Dendritic cell treated with granulocyte-macrophage colony-stimulating factor and Interleukin-4, amounts not matched to agents 40 ng/mL and 50 ng/mL, for 4 days (primary cell): ENCODE data around the gene FGFRL1.

Experiments used
- H3K27ac Mint-ChIP-seq: one replicate; pipeline ENCODE4 v1.8.0; 2022; ENCODE audit warnings: mild to moderate bottlenecking, mixed read lengths
- H3K27me3 Mint-ChIP-seq: one replicate; pipeline ENCODE4 v1.8.0; 2022; ENCODE audit warnings: mild to moderate bottlenecking, mixed read lengths
- H3K36me3 Mint-ChIP-seq: one replicate; pipeline ENCODE4 v1.8.0; 2022; ENCODE audit warnings: low read depth, mixed read lengths
- H3K4me1 Mint-ChIP-seq: one replicate; pipeline ENCODE4 v1.8.0; 2022; ENCODE audit warnings: low read depth, mixed read lengths
- H3K4me3 Mint-ChIP-seq: one replicate; pipeline ENCODE4 v1.8.0; 2022; ENCODE audit warnings: mild to moderate bottlenecking, moderate library complexity, mixed read lengths
- H3K9me3 Mint-ChIP-seq: one replicate; pipeline ENCODE4 v1.8.0; 2022; ENCODE audit warnings: mixed read lengths
- intact Hi-C: fragments of 100-400 bp; cut with micrococcal nuclease; formaldehyde crosslinking; loops from one replicate; pipeline ENCODE4 v1.15.0; 2022

FGFRL1 gene

DNA sequence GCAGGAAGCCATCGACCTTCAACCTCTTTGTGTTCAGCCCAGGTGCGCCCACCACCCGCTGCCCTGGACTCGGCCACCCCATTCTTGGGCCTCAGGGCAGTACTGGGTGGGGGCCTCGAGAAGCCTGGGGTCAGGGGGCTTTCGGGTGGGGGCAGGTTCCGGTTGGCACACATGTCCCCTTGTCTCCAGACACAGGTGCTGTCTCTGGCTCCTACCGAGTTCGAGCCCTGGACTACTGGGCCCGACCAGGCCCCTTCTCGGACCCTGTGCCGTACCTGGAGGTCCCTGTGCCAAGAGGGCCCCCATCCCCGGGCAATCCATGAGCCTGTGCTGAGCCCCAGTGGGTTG is 7.4 kb upstream of the FGFRL1 start:
- Mint-ChIP-seq H3K27ac (no peak overlapping the region), H3K4me1 (peaks cover 20% of the 10 kb centered on the region), H3K9me3 (peaks cover 9% of the 10 kb centered on the region), H3K36me3 (no peaks in the 10 kb centered on the region), H3K27me3 (peaks cover 90% of the 10 kb centered on the region), H3K4me3 (no peak overlapping the region)
- intact Hi-C loops = no loop called here

- intact Hi-C loops = no loop called here
Measured at GRCh38 chr4:1004557-1005485, 6.6 kb upstream of the FGFRL1 start.

DNA sequence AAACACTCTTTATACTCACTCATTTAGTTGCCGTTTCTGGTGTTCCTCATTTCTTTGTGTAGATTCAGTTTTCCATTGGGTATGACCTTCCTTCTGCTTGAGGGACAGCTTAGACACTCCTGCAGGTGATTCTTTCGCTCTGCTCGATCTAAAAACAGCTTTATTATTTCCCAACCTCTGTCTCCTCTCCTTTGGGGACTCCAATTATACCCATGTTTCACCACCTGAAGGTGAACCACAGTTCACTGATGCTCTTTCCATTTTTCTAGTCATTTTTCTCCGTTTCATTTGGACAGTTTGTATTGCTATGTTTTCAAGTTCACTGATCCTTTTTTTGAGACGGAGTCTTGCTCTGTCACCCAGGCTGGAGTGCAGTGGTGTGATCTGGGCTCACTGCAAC is 4.6 kb upstream of the FGFRL1 start:
- Mint-ChIP-seq H3K9me3 (peaks cover 9% of the 10 kb centered on the region), H3K4me3 (no peak overlapping the region), H3K27ac (no peak overlapping the region), H3K36me3 (no peaks in the 10 kb centered on the region), H3K27me3 (peaks cover 66% of the 10 kb centered on the region), H3K4me1 (peaks cover 29% of the 10 kb centered on the region)
- intact Hi-C loops = no loop called here

More at GRCh38 chr4:1004557-1005485, 6.6 kb upstream of the FGFRL1 start:
- no peak overlapping the region for H3K4me3 Mint-ChIP-seq
- no peaks in the 10 kb centered on the region for H3K36me3 Mint-ChIP-seq
- H3K27ac Mint-ChIP-seq = no peak overlapping the region
- peaks cover 9% of the 10 kb centered on the region for H3K9me3 Mint-ChIP-seq
- H3K4me1 Mint-ChIP-seq = peaks cover 23% of the 10 kb centered on the region
- H3K27me3 Mint-ChIP-seq = peaks cover 86% of the 10 kb centered on the region

GRCh38 chr4:1008840-1009541 is 2.4 kb upstream of the FGFRL1 start:
- peak overlapping the region; percentile 6 for H3K27ac Mint-ChIP-seq
- H3K27me3 Mint-ChIP-seq = peaks cover 55% of the 10 kb centered on the region
- intact Hi-C loops = no loop called here
- H3K4me3 Mint-ChIP-seq = peak overlapping the region; percentile 63
- peaks cover 5% of the 10 kb centered on the region for H3K36me3 Mint-ChIP-seq
- peaks cover 30% of the 10 kb centered on the region for H3K4me1 Mint-ChIP-seq
- H3K9me3 Mint-ChIP-seq = peaks cover 9% of the 10 kb centered on the region

- Mint-ChIP-seq H3K36me3 (peaks cover 5% of the 10 kb centered on the region), H3K9me3 (peaks cover 9% of the 10 kb centered on the region), H3K27ac (peak overlapping the region; percentile 75), H3K4me3 (peak overlapping the region; percentile 81), H3K4me1 (peaks cover 37% of the 10 kb centered on the region), H3K27me3 (peaks cover 47% of the 10 kb centered on the region)
- intact Hi-C loops = loop anchor here (10.0 kb wide), 1 partner anchor 235 kb away; the partner anchor contains the start of gene CTBP1
Measured at GRCh38 chr4:1009542-1010394, 1.7 kb upstream of the FGFRL1 start.

DNA sequence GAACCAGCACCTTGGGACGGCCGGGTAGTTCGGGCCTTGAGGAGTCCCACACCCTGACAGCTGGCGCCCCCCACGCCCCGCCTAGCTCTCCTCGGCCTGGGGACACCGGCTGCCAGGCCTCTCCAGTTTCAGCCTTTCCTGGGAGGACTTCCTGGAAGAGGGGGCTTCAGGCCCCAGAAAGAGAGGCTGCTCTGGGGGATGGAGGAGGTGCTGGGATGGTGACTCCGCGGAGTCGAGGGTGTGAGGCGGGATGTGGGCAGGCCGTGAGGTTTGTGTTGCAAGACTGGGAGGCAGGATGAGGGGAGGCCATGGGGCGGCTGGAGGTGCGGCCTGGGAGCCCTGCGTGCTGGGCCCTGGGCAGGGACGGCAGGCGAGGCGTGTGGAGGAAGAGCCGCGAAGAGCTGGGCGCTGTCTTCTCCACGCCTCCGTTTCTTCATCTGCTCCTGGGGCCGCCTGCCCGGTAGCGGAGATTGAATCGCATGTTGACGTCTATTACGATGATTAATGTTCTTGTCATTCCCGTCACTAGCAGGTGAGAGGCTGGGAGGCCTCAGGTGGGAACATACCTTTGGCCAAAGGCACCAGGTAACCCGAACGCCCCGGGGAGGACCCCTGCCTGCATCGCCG is 918 bp upstream of the FGFRL1 start:
- peak overlapping the region; percentile 81 for H3K4me3 Mint-ChIP-seq
- peaks cover 9% of the 10 kb centered on the region for H3K9me3 Mint-ChIP-seq
- H3K27me3 Mint-ChIP-seq = peaks cover 41% of the 10 kb centered on the region
- H3K4me1 Mint-ChIP-seq = peaks cover 37% of the 10 kb centered on the region
- H3K27ac Mint-ChIP-seq = peak overlapping the region; percentile 75
- intact Hi-C loops = loop anchor here (10.0 kb wide), 1 partner anchor 234 kb away; the partner anchor contains the start of gene CTBP1
- peaks cover 5% of the 10 kb centered on the region for H3K36me3 Mint-ChIP-seq

- Mint-ChIP-seq H3K36me3 (peaks cover 5% of the 10 kb centered on the region), H3K27me3 (peaks cover 30% of the 10 kb centered on the region), H3K9me3 (peaks cover 7% of the 10 kb centered on the region), H3K27ac (no peak overlapping the region), H3K4me1 (peaks cover 37% of the 10 kb centered on the region), H3K4me3 (no peak overlapping the region)
- intact Hi-C loops = loop anchor here (10.0 kb wide), 1 partner anchor 233 kb away; the partner anchor contains the start of gene CTBP1
Measured at GRCh38 chr4:1011666-1012033, 224 bp downstream of the FGFRL1 start.

DNA sequence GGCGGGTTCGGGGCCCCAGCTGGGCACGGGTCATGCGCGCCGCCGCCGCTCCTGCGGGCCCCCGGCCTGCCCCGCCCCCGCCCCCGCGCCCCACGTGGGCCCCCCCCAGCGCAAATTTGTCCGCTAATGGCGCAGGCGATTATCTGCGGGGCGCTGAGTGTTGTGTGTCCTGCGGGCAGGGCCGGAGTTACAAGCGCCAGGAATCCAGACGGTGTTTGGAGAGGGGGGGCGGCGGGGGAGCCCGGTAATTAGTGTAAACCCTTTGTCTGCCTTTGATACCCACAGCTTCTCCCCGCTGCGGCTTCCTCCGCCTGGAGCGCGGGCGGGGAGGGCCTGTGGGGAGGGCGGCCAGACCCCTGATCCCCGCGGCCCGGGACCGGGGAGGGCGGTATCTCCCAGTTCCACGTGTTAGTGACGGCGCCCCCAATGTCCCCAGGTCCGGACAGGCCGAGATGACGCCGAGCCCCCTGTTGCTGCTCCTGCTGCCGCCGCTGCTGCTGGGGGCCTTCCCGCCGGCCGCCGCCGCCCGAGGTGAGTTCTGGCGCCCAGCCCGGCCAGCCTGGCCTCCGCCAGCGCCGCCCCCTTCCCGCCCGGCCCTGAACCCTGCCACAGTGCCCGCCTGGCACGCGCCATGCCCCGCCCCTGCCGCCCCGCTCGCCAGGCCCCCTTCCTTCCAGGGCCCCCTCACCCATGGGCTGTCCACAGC is 761 bp downstream of the FGFRL1 start:
- H3K9me3 Mint-ChIP-seq = peaks cover 1% of the 10 kb centered on the region
- H3K4me1 Mint-ChIP-seq = peaks cover 37% of the 10 kb centered on the region
- peak overlapping the region; percentile 53 for H3K4me3 Mint-ChIP-seq
- H3K27me3 Mint-ChIP-seq = peaks cover 24% of the 10 kb centered on the region
- intact Hi-C loops = loop anchor here (10.0 kb wide), 1 partner anchor 233 kb away; the partner anchor contains the start of gene CTBP1
- no peak overlapping the region for H3K27ac Mint-ChIP-seq
- H3K36me3 Mint-ChIP-seq = peaks cover 5% of the 10 kb centered on the region

DNA sequence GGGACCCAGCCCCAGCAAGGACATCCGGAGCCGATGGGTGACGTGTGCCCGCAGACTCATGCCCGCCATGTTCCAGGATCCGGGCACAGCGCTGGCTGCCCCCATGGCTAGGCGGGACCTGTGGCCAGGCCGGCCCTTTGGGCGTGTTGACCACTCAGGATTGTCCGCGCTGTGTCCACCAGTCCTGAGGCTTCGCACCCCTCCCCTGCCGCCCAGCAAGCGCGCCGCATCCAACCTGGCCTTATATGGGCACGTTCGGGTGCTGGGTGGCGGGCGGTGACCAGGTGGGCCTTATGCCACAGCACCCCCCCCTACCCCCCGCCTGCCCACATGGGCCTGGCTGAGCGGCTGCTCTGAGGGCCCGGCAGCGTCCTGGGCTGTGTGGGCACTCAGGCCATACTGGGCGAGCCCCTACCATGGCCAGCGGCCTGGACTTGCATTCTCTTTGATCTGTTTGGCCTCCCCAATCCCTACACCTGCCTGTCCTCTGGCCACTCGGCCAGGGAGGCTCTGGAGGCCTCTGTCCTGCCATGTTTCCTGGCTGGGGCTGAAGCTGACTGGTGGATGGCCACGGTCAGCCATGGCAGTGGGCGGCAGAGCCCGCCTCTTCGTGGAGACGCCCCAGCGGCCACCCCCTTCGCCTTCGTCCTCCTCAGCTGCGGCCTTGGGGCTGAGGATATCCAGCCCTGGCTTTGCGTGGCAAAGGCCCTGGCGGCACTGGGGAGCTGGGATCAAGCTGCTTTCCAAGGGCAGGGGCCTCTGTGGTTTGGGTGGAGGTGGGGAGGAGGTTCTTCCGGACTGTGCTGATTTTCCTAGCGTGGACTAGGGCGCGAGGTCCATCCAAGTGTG is 2.0 kb downstream of the FGFRL1 start:
- Mint-ChIP-seq H3K27ac (no peak overlapping the region), H3K4me3 (no peak overlapping the region), H3K36me3 (peaks cover 5% of the 10 kb centered on the region), H3K27me3 (peaks cover 13% of the 10 kb centered on the region), H3K4me1 (peaks cover 32% of the 10 kb centered on the region), H3K9me3 (no peaks in the 10 kb centered on the region)
- intact Hi-C loops = loop anchor here (10.0 kb wide), 1 partner anchor 231 kb away; the partner anchor contains the start of gene CTBP1

- peak overlapping the region; percentile 23 for H3K4me3 Mint-ChIP-seq
- peaks cover 5% of the 10 kb centered on the region for H3K27me3 Mint-ChIP-seq
- H3K4me1 Mint-ChIP-seq = peaks cover 23% of the 10 kb centered on the region
- H3K27ac Mint-ChIP-seq = peak overlapping the region; percentile 65
- no peaks in the 10 kb centered on the region for H3K9me3 Mint-ChIP-seq
- H3K36me3 Mint-ChIP-seq = peaks cover 5% of the 10 kb centered on the region
- intact Hi-C loops = loop anchor here (10.0 kb wide), 1 partner anchor 230 kb away; the partner anchor contains the start of gene CTBP1
Measured at GRCh38 chr4:1014291-1015167, 3.1 kb downstream of the FGFRL1 start.

DNA sequence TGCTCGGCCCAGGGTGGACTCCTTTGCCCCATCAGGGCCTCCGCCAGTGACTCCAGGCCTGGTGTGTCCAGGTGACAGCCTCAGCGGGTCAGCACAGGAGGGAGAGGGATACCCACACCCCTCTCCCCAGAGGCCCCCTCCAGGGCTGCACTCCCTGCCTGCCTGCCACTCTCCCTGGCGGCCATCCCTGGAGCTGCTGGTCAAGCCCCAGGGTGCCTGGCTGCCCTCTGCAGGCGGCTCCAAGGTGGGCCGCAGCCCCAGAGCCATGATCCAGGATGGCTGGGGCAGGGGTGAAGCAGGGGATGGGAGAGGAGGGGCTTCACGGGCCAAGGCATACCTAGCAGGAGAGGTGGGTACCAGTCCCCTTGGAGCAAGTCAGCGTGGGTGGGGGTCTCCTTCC is 3.8 kb downstream of the FGFRL1 start:
- H3K4me1 Mint-ChIP-seq = peaks cover 27% of the 10 kb centered on the region
- intact Hi-C loops = loop anchor here (10.0 kb wide), 1 partner anchor 230 kb away; the partner anchor contains the start of gene CTBP1
- no peak overlapping the region for H3K4me3 Mint-ChIP-seq
- H3K9me3 Mint-ChIP-seq = no peaks in the 10 kb centered on the region
- no peak overlapping the region for H3K27ac Mint-ChIP-seq
- peaks cover 5% of the 10 kb centered on the region for H3K36me3 Mint-ChIP-seq
- peaks cover 5% of the 10 kb centered on the region for H3K27me3 Mint-ChIP-seq
